Measurements from ENCODE around the gene SURF1.

Gene SURF1

DNA sequence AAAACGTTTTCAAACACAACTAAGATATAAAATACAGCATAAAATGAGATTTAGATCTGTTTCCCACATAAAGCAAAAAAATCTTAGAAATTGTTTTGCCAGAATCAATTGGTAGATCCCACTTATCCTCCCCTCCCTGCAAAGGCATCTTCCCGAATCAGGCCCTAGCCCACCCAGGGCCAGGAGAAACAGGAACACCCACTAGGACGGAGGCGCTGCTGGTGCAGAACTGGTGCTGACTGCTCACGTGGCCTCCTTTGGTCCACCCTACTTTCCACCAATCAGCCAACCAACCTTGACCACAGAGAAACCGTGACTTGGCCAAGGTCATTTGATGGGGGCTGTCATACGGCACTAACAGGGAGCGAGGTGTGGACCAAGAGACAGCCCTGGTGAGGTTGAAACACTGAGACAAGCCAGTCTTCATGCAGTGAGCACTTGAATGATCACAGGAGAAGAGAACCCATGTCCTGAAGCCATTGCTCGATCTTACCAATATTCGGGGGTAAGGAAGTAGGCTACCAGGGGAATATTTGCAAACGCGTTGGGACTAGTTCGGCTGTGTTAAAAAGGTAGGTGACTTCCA lies 5.3 kb upstream of the SURF1 start:
- no peak for DNase-seq (ENCODE audit: low read depth)

DNA sequence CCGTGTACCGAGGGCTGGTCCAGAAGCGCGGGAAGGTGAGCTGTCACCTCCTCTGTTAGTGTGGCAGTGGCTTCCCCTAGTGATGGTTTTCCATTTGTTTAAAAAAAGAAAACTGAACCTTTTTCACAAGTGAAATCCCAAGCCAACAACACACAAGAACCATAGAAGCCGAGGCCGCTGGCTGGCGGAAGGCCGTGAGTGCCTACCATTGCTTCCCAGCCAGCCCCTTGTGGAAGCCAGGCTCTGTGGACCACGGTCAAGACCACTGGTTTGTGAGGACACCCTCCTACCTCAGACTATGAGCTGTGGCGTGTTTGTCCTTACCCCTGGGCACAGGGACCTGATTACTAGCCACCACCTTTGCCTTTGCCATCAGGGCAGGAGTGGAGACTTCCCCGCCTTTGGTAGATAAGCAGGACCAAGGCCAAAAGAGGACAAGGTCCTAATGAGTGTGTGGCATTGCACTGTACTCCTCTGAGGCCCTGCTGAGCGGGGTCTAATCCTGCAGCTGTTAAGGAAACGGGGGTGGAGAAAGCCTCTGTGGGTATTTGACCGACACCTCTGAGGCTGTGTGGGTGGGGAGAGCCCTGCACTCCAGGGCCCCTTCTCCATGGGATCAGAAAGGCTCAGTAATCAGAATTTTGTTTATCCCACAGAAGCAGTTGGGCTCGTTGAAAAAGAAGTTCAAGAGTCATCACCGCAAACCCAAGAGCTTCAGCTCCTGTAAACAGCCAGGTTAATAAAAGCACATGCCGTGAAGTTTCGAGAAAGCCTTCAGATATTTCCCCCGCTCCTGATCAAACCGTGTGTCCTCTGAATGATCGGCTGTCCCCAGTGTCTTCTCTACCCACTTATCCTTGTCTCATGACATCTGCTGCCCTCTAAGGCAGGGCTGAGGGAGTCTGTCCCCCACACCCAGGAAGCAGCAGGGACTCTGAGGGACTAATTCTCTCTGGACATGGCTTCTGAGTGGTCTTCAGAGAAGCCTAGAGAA lies 4.4 kb upstream of the SURF1 start:
- DNase-seq (ENCODE audit: low read depth) = no peak

DNA sequence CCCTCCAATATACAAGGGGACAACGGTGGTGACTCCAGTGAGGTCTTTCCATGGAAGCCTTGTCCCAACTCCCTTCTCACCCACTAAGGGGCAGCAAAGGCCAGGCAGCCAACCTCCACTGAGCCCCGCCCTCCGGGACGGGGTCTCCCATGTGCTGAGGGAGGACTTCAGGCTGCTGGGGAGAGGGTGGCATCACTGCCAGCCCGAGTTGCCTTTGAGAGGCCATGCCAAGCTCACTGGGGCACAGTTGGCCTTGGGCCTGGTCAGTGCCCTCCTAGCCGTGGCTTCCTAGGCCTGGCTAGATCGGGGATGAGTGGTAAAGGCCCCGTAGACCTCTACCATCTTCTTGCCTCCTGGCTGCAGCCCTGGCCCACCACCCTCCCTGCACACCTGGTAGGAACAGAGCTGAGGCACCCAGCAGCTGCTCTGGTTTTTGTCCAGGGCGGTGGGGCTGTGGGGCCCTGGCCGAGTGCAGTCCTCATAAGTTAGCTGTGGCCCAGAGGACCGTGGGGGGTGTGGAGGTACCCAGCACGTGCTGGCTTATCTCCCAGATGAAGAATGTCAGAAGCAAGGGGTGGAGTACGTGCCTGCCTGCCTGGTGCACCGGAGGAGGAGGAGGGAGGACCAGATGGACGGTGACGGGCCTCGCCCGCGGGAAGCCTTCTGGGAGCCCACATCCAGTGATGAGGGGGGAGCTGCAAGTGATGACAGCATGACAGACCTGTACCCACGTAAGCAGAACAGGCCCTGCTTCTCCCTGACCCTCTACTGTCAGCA lies 3.3 kb upstream of the SURF1 start:
- DNase-seq (ENCODE audit: low read depth) = no peak

DNA sequence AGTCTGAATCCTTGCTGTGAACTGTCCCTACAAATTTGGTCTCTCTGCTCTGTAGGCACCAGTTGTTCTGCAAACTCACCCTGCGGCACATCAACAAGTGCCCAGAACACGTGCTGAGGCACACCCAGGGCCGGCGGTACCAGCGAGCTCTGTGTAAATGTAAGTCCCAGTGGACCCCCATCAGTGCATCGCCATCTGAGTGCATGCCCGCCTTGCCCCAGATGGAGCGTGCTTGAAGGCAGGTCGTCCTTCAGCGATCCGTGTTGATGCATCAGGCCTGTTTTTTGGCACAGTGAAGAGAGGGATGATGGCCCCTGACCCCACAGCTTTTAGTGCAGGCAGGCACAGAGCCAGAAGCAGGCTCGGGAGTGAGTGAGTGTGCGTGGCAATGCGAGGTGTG lies 1.4 kb upstream of the SURF1 start:
- DNase-seq (ENCODE audit: low read depth) = no peak

DNA sequence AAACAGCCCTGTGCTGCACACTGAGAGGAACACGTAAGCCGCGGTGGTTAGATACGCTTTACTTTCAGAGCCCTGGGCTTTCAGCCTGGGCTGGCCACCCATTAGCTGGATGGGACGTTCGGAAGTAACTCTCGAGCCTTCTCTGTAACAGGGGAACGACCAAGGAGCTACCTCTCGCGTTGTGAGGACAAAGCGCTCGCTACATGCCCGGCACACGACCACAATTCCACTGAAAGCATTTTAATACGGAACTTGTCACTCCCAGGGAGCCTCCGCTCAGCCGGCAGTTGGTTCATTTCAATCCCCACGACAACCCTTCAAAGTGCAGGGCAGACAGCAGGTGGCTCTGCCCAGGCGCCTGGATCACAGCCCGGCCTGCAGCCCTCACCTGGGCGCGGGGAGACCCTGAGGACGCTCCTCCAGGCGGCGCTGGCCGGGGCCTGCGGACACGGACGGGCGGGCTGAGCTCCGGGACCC lies 368 bp downstream of the SURF1 start:
- no peak for DNase-seq (ENCODE audit: low read depth)

DNA sequence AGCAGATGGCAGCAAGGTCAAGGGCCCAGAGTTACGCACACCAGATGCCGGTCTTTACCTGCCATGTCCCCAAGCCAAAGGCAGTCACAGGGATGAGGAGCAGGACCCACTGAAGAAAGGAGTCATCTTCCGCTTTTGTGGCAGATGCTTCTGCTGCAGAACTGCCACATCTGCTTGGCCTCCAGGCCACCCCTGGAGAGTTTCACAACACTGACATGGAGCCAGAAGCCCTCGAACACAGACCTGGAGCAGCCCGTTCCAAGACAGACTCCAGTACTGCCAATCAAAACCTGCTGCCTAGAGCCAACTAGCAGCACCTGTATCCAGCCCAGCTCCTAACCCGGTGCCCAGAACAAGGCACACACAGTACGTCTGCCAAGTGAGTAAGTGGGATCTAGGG lies 1.5 kb downstream of the SURF1 start:
- no peak for DNase-seq (ENCODE audit: low read depth)

DNA sequence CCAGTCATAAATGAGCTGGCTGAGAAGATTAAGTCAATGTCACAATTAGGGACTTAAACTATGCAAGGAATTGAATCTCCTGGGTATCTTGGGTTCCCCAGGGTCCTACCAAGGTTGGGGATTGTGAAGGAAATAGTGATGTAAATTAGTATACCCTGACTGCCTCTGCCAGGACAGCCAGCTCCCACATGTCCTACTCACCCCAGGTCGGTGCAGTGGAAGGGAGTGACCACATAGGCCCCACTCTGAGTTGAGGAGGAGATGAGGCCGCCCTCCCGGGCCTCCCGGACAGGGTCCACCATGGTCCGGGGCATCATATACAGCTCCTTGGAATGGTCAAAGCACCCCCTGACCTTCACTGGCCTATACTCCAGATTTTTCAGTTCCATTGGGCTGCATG lies 2.7 kb downstream of the SURF1 start:
- no peak for DNase-seq (ENCODE audit: low read depth)

DNA sequence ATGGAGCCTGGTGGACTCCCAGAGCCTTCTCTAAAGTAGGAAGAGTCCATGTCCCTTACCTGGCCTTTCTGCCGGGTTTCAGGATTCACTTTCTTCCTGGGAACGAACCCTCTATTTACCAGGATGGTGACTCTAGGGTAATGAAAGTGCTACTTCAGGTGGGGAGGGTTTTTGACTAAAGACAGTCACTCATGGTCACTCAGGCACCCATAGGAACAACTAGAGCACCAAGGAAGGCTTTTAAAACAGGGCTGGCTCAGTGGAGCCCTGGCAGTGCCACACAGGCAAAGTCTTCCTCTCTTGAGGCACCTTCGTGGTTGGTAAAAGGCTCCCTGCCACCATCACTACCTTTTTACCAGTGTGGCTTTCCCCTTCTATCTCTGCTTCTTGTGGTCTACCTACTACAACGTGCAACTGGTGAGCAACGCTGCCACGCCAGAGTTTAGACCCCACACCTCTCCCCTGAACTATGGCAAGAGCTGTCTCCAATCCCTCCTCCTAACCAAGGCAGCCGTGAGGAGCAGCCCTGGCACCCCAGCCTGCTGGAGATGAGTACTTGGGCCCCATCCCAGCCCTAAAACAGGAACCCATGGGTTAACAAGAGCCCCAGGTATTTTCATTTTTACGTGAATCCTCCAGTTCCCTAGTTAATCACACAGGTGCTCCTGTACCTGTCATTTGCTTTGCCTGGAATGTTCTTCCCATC lies 3.5 kb downstream of the SURF1 start:
- no peak for DNase-seq (ENCODE audit: low read depth)

DNA sequence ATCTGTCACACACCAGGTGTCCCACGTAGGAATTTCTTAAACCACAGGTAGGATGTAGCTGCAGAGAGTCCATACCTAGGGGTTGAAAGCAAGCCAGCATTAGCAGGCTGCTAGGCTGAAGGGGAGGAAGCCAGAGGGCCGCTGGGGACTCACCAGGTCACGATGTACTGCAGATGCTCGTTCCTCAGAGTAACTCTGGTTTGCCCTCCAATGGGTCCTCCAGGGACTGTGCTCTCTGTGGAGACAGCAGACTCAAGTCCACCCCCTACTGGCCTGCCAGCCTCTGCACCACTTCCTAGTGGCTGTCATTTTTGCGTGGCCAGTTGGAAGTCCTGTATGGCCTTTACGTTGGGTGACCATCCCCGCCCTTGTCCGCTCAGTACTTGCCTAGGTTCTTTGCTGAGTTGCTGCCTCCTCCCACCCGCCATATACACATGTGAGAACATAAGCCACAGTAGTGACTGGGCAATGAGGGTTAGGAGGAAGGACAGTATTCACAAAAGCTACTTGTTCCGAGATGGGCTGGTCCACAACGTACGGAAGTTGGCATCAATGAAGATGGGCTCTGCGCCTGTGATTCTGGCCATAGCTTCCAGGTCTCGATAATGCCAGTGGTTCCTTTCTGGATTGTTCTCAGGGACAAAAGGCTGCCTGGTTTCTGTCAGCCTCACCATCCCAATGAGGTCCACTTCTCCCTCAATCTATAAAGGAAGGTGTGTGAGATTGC lies 4.2 kb downstream of the SURF1 start:
- DNase-seq (ENCODE audit: low read depth) = peak; percentile 71

DNA sequence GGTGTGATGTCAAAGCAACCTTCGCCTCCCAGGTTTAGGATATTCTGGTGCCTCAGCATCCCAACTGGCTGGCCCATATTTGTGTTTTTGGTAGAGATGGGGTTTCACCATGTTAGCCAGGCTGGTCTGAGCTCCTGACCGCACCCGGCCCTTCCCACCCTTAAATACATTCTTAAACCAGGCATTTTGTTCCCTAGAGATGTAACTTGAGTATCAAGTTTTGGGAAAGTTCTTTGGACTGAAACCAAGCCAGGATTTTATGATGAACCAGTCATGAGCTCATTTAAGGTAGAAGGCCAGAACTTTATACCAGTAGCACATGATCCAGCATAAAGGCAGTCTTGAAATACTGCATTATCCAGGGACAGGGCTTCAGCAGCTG lies 4.8 kb downstream of the SURF1 start:
- DNase-seq (ENCODE audit: low read depth) = no peak

DNA sequence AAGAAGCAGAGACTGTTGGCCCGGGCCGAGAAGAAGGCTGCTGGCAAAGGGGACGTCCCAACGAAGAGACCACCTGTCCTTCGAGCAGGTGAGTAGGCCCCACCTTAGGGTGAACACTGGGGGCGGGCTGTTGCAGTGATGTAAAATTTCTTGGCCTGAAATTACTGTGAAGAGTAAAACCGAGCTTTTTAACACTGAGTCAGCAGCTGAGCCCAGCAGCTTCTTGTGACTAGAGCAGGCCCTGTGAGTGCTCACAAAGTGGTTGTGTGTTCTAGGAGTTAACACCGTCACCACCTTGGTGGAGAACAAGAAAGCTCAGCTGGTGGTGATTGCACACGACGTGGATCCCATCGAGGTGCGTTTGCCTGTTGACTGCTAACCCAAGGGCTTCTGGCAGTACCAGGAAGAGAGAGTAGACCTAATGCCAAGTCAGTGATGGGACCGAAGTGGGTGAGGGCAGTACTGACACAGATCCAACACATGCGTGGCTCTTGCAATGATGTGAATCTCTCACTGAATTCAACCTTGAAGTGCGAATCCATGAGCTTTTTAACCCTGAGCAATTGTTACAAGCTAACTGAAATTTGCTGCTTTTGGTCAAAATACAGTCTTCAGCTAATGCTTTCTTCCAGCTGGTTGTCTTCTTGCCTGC lies 6.2 kb downstream of the SURF1 start:
- DNase-seq (ENCODE audit: low read depth) = no peak

DNA sequence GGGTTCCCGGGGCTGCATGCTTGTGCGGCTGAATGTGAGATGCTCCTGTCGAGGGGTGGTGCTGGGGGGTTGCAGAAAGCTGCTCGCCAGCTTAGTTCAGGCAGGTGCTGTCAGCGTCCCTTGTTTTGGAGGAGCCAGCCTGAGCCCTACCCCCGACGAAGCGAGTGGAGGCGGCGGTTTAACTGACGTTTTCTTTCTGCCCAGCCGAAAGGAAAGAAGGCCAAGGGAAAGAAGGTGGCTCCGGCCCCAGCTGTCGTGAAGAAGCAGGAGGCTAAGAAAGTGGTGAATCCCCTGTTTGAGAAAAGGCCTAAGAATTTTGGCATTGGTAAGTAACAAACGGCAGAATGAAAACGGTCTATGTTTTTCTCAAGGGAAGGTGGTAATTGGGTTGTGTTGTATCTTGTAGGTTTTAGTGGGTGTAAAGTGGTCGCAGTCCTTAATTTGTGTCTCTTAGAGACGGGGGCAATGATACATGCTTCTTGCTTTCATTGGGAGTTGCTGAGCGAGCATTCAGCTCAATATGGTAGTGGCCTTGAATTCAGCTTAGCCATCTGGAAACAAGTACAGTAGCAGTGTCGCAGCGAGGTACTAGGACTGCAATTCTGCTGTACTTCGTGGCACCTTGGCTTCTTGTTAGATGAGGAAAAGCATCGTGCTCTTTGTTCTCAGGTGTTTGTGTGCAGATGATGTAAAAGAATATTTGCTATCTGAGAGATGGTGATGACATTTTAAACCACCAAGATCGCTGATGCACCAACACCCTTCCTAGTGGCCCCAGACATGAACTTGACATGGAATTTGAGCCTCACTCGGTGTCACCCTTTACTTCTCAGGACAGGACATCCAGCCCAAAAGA lies 7.3 kb downstream of the SURF1 start:
- DNase-seq (ENCODE audit: low read depth) = no peak

DNA sequence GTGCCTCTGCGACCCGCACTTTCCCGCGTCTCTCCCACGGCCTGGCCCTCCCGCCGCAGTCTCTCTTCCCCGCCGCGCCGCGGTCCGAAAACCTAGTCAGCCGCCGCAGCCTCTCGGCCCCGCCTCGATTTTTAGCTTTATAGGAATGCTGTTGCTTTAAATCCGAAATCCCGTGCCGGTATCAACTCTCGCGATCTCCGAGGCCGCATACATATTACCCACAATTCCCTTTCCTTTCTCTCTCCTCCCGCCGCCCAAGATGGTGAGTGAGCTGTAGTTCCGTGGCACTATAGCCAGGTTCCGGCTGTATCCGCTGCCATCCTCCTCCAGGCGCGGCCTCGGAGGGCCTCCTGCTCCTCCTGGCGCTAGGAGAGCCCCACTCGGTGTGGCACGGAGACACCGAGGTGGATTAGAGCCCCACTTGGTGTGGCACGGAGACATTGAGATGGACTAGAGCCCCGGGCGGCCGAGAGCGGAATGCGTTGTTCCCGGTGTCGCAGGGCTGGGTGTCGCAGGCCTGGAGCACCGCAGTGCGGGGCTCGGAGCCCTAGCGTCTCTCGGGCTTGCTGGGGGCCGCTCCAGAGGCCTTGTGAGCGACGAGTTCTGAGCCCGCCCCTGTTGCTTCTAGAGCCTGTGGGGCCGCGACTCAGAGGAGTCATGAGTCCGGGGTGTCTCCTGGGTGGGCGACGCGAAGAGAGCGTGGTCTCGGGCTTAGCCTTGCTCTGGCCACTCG lies 8.1 kb downstream of the SURF1 start, which contains the start of the genes MED22 and RPL7A:
Gene MED22, minus strand, starts transcription at position 147 of the 733 bp plus-strand sequence. CDS start 1,469 bp downstream, outside the sequence.
Gene RPL7A, plus strand, starts transcription at position 234 of the 733 bp plus-strand sequence. Its CDS starts 26 bp downstream, at position 260.
- peak; percentile 95 for DNase-seq (ENCODE audit: low read depth)

DNA sequence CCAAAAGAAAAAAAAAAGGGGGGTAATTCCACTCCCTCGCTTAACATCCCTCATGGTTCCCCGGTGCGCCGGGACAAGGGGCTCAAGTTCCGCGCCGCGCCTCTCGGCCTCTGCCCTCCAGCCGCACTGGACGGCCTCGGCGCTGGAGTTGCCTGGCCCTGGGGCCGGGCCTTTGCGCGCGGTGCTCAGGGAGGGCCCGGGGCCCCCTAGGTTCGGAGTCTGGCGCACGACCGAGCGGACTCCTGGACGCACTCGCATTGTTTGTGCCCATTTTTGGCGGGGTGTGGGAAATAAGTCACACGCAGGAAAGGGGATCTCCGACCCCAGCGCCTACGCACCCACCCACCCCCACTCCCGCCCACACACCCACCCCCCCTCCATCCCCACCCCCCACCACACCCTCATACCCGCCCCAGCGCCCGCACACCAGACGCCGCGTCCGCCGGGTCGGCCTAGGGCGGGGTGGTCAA lies 8.7 kb downstream of the SURF1 start:
- no peak for DNase-seq (ENCODE audit: low read depth)

DNA sequence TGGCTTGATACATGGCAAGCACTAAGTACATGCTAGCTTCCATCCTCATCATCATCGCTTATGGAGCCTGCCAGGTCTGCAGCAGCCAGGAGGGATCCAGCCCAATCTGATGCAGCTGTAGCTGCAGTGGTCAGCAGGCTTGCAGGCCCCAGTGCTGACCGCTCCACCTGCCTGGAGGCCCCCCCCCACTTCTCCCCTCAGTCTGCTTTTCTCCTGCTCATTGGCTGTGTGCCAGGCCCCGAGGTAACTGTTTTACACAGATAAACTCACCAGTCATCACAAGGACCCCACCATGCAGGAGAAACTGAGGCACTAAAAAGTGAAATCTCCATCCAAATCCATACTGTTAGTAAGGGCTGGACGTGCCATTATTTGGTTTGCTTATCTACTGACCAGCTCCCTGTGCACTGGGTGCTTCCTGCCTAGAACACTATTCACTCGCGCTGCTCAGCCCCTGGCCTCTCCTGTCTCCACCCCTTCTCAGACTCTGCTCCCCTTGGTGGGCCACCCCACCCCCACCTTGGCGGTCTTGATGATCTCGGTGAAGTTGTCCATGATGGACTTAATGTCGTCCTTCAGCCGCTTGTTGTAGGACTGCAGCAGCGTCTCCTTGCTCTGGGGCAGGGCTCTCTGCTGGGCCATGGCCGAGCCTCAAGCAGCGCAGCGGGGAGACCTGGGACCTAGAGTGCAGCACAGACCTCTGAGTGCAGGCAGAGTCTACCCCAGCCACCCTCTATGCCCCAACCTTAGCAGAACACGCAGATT lies 10.1 kb downstream of the SURF1 start:
- DNase-seq (ENCODE audit: low read depth) = no peak

DNA sequence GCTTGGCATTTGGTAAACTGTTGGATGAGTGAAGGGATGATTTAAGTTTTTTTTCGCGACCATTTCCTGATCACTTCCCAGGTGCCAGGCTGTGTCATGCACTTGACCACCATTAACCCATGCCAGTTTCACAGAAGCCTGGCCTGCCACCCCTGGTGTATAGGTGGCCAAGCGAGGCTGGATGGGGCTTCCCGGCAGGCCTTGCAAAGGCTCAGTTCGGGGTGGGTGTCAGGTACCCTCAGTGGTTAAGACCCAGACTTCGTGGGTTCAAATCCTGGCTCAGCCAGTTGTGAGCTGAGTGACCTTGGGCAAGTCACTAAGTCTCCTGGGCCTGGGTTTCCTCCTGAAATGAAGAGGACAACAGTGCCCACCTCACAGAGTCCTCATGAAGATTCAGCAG lies 10.7 kb downstream of the SURF1 start:
- DNase-seq (ENCODE audit: low read depth) = no peak

DNA sequence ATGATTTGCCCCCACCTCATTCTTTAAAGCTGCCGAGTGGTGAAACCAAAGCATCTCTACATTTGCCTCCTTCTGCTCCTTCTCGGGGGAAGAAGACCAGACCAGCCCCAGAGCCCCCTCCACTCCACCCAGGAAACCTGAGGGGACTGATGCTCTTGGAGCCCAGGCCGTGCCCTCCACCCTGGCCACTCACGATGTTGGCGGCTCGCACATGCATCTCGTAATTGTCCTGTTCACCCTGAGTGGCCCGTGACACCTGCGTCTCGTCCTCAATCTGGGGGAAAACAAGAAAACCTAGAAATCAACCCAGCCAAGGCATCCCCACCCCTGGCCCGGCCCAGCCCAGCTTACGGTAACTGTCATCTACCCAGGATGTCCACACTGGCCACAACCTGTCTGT lies 11.3 kb downstream of the SURF1 start:
- DNase-seq (ENCODE audit: low read depth) = no peak

DNA sequence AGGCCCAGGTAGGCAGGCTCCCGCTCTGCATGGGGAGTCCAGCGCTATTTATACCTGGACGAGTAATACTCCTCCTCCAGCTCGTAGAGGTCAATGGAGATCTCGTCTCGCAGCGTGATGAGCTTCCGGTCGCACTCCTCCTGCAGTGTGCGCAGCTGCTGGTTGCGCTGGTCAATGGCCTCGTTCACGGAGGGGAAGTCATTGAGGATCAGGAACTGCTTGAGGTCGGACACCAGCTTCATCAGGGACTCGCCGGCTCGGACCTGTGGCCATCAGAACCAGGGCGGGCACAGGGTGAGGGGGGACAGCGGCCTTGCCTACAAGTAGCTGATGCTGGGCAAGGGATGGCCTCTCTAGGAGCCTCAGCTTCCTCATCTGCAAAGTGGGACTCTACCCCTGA lies 12.2 kb downstream of the SURF1 start:
- DNase-seq (ENCODE audit: low read depth) = no peak
